Measurements from ENCODE around the gene SYT13.

The SYT13 gene

GRCh38 chr11:45218705-45219104 is 67.4 kb downstream of the SYT13 start:
- DNase-seq (ENCODE audit: low read depth in 3 of 3): no peak

DNA sequence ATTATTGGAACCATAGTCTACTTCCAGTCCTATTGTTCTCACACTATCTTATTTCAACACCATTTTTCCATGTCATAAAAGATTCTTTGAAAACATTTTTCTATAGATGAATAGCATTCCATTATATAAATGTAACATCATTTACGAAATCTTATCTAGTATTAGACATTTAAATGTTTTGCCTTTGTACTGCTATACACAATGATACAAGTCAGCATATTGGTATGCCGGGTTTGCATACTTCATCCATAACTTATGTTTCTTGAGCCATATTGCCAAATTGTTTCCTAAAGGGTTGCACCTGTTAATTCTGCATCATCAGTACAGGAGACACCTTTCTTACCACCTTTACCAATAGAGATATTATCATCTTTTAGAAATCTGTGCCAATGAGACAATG is 68.2 kb downstream of the SYT13 start:
- no peak for DNase-seq (ENCODE audit: low read depth in 3 of 3)

GRCh38 chr11:45216901-45217300 is 69.2 kb downstream of the SYT13 start:
- DNase-seq (ENCODE audit: low read depth in 3 of 3): no peak

DNA sequence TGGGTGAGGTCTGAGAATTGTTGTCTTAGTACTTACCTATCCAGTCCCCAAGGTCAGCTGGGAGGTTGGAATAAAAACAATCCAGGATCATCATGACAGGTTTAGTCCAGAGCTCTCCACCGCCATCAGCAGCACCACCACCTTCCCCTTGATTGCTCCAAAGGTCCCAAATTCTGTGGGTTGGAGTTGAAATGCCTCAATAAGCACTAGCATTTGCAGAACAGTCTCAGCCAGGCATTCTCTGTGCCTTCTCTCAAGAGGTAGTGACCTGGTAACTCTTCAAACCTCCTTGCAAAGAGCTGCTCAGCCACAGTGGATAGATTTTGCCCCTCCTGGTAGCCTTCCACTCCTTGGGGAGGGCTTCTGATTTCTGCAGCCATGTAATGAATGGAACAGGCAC is 70.1 kb downstream of the SYT13 start:
- DNase-seq (ENCODE audit: low read depth in 3 of 3): no peak

DNA sequence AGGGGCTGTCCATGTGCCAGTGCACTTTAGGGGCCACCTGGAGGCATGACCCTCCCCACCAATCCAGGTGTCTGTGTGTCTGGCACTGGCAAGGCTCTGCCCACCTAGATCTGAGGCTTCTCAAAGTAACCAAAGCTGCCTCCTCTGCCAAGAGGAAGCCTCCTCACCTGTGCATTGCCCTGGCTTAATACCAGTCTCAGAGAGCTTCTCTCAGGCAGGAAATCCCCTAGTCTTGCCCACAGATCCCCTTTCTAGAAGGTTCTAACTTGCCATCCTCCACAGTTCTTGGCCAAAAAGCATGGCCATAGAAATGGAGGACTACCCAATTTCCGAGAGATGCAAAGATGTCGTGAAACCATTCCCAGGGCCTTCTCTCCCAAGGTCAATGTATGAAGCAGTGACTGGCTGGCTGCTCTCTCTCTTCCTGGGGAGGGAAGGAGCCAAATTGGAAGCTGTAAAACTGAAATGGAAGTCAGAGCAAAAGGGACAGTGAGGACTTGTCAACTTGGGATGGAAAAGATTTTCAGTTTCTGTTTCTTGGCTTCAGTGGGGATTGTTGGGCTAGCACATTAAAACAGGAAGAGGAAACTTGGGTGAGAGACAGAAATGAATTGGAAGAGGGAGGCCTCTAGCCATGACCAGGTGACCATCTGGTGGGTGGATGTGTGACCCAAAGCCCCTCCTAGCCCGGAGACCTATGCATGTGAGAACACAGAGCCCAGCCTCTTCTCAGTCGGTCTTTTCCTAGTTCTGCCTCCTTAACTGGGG is 70.9 kb downstream of the SYT13 start:
- no peak for DNase-seq (ENCODE audit: low read depth in 3 of 3)

GRCh38 chr11:45213717-45214116 is 72.4 kb downstream of the SYT13 start:
- no peak for DNase-seq (ENCODE audit: low read depth in 3 of 3)

- no peak for DNase-seq (ENCODE audit: low read depth in 3 of 3)
These were observed 72.8 kb downstream of the SYT13 start for GRCh38 chr11:45213316-45213665.

GRCh38 chr11:45212566-45213315 is 73.4 kb downstream of the SYT13 start:
- DNase-seq (ENCODE audit: low read depth in 3 of 3): no peak

GRCh38 chr11:45211732-45212131 is 74.4 kb downstream of the SYT13 start:
- DNase-seq (ENCODE audit: low read depth in 3 of 3): no peak

DNA sequence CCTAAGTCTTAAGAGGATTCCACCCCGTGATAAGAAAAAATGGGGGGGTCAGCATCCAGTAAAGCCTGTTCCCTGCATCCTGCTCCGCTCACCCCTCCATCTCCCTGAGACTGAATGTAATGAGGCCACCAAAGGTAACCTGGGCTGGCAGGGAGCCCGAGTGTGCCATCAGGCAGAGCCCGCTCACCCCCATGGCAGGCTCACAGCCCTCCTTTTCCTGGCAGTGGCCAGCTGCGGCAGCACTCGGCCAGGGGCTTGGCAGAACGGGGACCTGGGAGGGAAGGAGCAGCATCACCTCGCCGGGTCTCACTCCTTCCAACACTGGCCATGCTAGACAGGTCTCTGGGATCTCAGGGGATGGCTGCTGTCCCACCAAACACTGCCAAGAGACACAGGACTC is 75.3 kb downstream of the SYT13 start:
- DNase-seq (ENCODE audit: low read depth in 3 of 3): no peak

DNA sequence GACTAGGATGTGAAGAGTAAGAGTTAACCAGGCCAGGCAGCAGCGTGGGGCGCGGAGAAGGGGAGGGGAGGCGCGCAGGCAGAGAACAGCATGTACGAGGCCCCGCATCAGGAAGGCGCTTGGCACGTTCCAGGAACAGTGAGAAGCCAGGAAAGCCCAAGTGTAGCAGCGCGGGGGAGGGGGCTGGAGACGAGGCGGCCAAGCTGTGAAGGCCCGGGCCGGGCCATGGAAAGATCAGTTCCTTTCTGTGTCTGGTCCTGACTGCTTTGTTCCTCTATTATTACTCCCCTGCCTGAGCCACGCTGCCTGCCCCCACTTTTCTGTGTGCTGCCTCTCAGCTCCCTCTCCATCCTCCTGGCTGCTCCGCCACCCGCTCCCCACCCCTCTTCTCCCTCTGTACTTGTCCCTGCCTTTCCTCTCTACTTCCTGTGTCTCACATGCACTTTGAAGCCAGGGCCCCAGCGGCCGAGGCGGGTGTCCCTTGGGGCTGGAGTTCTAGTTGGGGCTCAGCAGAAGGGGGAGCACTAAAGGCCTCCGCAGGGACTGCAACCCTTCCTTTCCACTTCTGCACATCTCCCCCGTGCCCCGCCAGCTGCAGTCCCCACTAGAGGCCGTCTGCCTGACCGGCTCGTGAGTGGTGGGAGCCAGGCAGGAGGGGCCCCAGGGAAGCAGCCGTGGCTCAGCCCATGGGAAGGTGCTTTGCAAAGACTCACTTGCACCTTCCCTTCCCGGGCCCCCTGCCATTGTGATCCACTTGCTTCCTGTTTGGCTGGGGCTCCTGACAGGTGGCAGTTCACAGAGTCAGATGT is 76.0 kb downstream of the SYT13 start:
- no peak for DNase-seq (ENCODE audit: low read depth in 3 of 3)

GRCh38 chr11:45209000-45209879 is 76.9 kb downstream of the SYT13 start:
- no peak for DNase-seq (ENCODE audit: low read depth in 3 of 3)

DNA sequence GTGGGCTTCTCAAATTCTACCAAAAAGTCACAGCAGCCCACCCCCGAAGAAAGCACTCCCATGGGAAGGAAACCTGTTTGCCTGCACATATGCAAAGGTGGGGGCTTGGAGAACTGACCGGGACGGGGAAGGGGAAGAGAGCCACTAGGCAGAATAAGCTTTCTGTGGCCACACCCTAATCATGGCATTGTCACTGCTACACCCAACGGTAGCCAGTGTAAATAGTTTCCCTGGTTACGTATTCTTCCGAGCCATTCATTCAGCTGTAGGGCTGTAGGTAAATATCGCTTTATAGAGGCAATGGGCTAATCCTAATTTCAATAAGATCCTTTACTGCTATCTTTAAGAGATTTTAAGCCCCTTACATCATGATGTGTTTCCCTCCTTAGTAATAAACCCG is 78.0 kb downstream of the SYT13 start:
- DNase-seq (ENCODE audit: low read depth in 3 of 3): no peak

- no peak for DNase-seq (ENCODE audit: low read depth in 3 of 3)
These were observed 80.2 kb downstream of the SYT13 start for GRCh38 chr11:45205978-45206377.

GRCh38 chr11:45204761-45205160 is 81.4 kb downstream of the SYT13 start:
- no peak for DNase-seq (ENCODE audit: low read depth in 3 of 3)

DNA sequence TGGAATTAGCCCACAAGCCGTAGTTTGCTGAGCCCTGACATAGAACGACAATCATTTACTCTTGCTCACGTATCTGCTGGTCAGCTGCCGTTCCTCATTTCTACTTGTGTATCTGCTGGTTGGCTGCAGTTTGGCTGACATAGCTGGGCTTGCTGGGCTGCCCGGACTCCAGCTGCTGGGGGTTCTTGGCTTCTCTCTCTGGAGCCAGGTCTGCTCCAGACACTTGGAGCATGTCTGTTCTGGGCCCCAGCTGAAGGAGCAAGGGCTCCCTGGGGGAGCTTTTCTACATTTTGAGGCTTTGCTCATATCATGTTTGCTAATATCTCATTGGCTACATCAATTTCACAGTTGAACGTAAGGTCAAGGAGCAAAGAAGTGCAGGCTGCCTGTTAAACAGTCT is 92.4 kb downstream of the SYT13 start:
- DNase-seq (ENCODE audit: low read depth in 3 of 3): no peak
